Hepatocyte (in vitro differentiated cells): Measurements from ENCODE around the gene IKZF5.

Source experiments
- CTCF ChIP-seq: fragments of 200-600 bp; sonication (generic); IDR thresholded peaks from 2 replicates; pipeline ENCODE4 v1.5.1; 2016; ENCODE audit warnings: antibody characterized with exemption, mild to moderate bottlenecking; ENCODE audit not compliant: poor library complexity
- EZH2 ChIP-seq: fragments of 200-600 bp; sonication (generic); IDR thresholded peaks from 2 replicates; pipeline ENCODE4 v1.6.1; 2016; ENCODE audit warnings: antibody characterized with exemption, mild to moderate bottlenecking, borderline replicate concordance

GRCh38 chr10:122998934-122999333 lies 9.7 kb downstream of the IKZF5 start:
- TF ChIP-seq CTCF (no peak), EZH2 (no peak)
